Endodermal cell (in vitro differentiated cells): ENCODE measurements around the gene SLC7A10. TPM values are rescaled to one million over a fixed set of nuclear protein-coding genes. Genes with fewer than 3 reads are reported as not detected.

Source experiments
- DNase-seq: peaks from one replicate; pipeline ENCODE4 v3.0.0-alpha.2; 2017
- H3K27ac ChIP-seq: 2 replicates; pipeline ENCODE4 v1.5.1; 2013; ENCODE audit warnings: mild to moderate bottlenecking, low read depth, low read length, moderate library complexity
- H3K27me3 ChIP-seq: 2 replicates; pipeline ENCODE4 v1.6.1; 2013; ENCODE audit warnings: mild to moderate bottlenecking, low read length, moderate library complexity; ENCODE audit not compliant: insufficient read depth, control insufficient read depth, poor library complexity, severe bottlenecking
- H3K36me3 ChIP-seq: 2 replicates; pipeline ENCODE4 v1.7.0; 2013; ENCODE audit warnings: mild to moderate bottlenecking, low read length, moderate library complexity; ENCODE audit not compliant: control insufficient read depth, insufficient read depth
- H3K4me1 ChIP-seq: one replicate; pipeline ENCODE4 v1.7.0; 2013; ENCODE audit warnings: low read length; ENCODE audit not compliant: control insufficient read depth, insufficient read depth
- H3K4me3 ChIP-seq: 2 replicates; pipeline ENCODE4 v1.5.1; 2013; ENCODE audit warnings: mild to moderate bottlenecking, low read length, moderate library complexity
- H3K9ac ChIP-seq: 2 replicates; pipeline ENCODE4 v1.6.1; 2013; ENCODE audit warnings: mild to moderate bottlenecking, low read length, moderate library complexity; ENCODE audit not compliant: poor library complexity, severe bottlenecking; ENCODE audit errors: extremely low read depth
- H3K9me3 ChIP-seq: 2 replicates; pipeline ENCODE4 v1.6.1; 2013; ENCODE audit warnings: mild to moderate bottlenecking, low read length, moderate library complexity; ENCODE audit not compliant: control insufficient read depth
- H3K27ac Mint-ChIP-seq: 2 replicates; pipeline ENCODE4 v1.8.0; 2020; ENCODE audit warnings: mixed read lengths
- H3K27me3 Mint-ChIP-seq: 2 replicates; pipeline ENCODE4 v1.8.0; 2021; ENCODE audit warnings: mild to moderate bottlenecking, mixed read lengths; ENCODE audit not compliant: insufficient read depth
- H3K36me3 Mint-ChIP-seq: 2 replicates; pipeline ENCODE4 v1.8.0; 2020; ENCODE audit warnings: low read depth, mixed read lengths
- H3K4me1 Mint-ChIP-seq: 2 replicates; pipeline ENCODE4 v1.8.0; 2020; ENCODE audit warnings: mixed read lengths
- H3K4me3 Mint-ChIP-seq: 2 replicates; pipeline ENCODE4 v1.8.0; 2020; ENCODE audit warnings: mild to moderate bottlenecking, moderate library complexity, mixed read lengths
- H3K9me3 Mint-ChIP-seq: 2 replicates; pipeline ENCODE4 v1.8.0; 2020; ENCODE audit warnings: mild to moderate bottlenecking, mixed read lengths
- CTCF ChIP-seq: fragments of 200-600 bp; sonication (generic); conservative IDR thresholded peaks from 2 replicates; pipeline ENCODE4 v1.5.0; 2021; ENCODE audit warnings: antibody characterized with exemption, mild to moderate bottlenecking
- WGBS, 2 experiments: methylation state at CpG; one replicate each; pipeline versions ENCODE4 v1.1.5 to v1.1.7; 2013; ENCODE audit warnings: missing lambda C conversion rate in 2 of 2, mixed read lengths in 1 of 2; ENCODE audit not compliant: insufficient coverage in 1 of 2, insufficient read length in 1 of 2; 5-methylcytosine and 5-hydroxymethylcytosine counted together
- total RNA-seq, 2 donors: library from RNA; stranded (reverse); fragmentation: NEBNext Ultra II Directional in 1 of 2; extraction: Animal tissue kit (Norgen Biotek cat#: 25700) in 1 of 2; gene quantifications; 2 replicates in 1 of 2; 3 replicates in 1 of 2; pipeline ENCODE4 v1.2.1, GENCODE V29; 2021

SLC7A10 gene
- total RNA-seq, 2 donors from 2014 or later = 0.35 TPM; not detected in 1

- H3K27ac Mint-ChIP-seq = no peak overlapping the region
- H3K4me3 ChIP-seq = no peak overlapping the region
- H3K36me3 ChIP-seq = no peaks in the 10 kb centered on the region
- no peaks in the 10 kb centered on the region for H3K9me3 Mint-ChIP-seq
- no peak for TF ChIP-seq CTCF
- H3K9ac ChIP-seq = no peak overlapping the region
- H3K36me3 Mint-ChIP-seq = no peaks in the 10 kb centered on the region
- H3K9me3 ChIP-seq = no peaks in the 10 kb centered on the region
- no peak for DNase-seq
- no peak overlapping the region for H3K27ac ChIP-seq
- no peaks in the 10 kb centered on the region for H3K4me1 Mint-ChIP-seq
- no peaks in the 10 kb centered on the region for H3K27me3 ChIP-seq
- no peaks in the 10 kb centered on the region for H3K27me3 Mint-ChIP-seq
- H3K4me3 Mint-ChIP-seq = no peak overlapping the region
- H3K4me1 ChIP-seq = no peaks in the 10 kb centered on the region
- WGBS, 2 experiments = 94 to 95% methylated on average over 13 to 24 of the region's 24 CpGs
Measured at GRCh38 chr19:33208904-33209849, 16.5 kb downstream of the SLC7A10 start.

GRCh38 chr19:33208371-33208895 is 17.2 kb downstream of the SLC7A10 start:
- Histone ChIP-seq H3K27me3 (no peaks in the 10 kb centered on the region), H3K9me3 (no peaks in the 10 kb centered on the region), H3K36me3 (no peaks in the 10 kb centered on the region), H3K9ac (no peak overlapping the region), H3K4me1 (no peaks in the 10 kb centered on the region), H3K27ac (no peak overlapping the region), H3K4me3 (no peak overlapping the region)
- Mint-ChIP-seq H3K27me3 (no peaks in the 10 kb centered on the region), H3K4me1 (no peaks in the 10 kb centered on the region), H3K27ac (no peak overlapping the region), H3K36me3 (no peaks in the 10 kb centered on the region), H3K9me3 (no peaks in the 10 kb centered on the region), H3K4me3 (no peak overlapping the region)
- no peak for TF ChIP-seq CTCF
- no peak for DNase-seq
- WGBS, 2 experiments = 94 to 95% methylated on average over 7 to 11 of the region's 11 CpGs

- DNase-seq = no peak
- Mint-ChIP-seq H3K9me3 (no peaks in the 10 kb centered on the region), H3K4me3 (no peak overlapping the region), H3K4me1 (no peaks in the 10 kb centered on the region), H3K27me3 (no peaks in the 10 kb centered on the region), H3K36me3 (peaks cover 4% of the 10 kb centered on the region), H3K27ac (no peak overlapping the region)
- Histone ChIP-seq H3K4me3 (no peak overlapping the region), H3K27me3 (no peaks in the 10 kb centered on the region), H3K27ac (no peak overlapping the region), H3K9me3 (no peaks in the 10 kb centered on the region), H3K9ac (no peak overlapping the region), H3K4me1 (no peaks in the 10 kb centered on the region), H3K36me3 (peaks cover 3% of the 10 kb centered on the region)
- 90 to 92% methylated on average over 7 to 9 of the region's 9 CpGs for WGBS, 2 experiments
- no peak for TF ChIP-seq CTCF
Measured at GRCh38 chr19:33207903-33208302, 17.7 kb downstream of the SLC7A10 start.
